Choroid plexus epithelial cell (primary cell): ENCODE results near the gene TAF1C.

Experiments used
- DNase-seq: peaks from one replicate; pipeline ENCODE4 v3.0.0-alpha.2; 2010; ENCODE audit warnings: low read depth
- H3K4me3 ChIP-seq: 2 replicates; pipeline ENCODE4 v1.5.1; 2011; ENCODE audit warnings: low read depth, mild to moderate bottlenecking, control low read depth, low read length, moderate library complexity
- TF ChIP-seq, protein P1 (sequence below): conservative IDR thresholded peaks from 2 replicates; pipeline ENCODE4 v1.5.1; 2011; ENCODE audit warnings: low read depth, mild to moderate bottlenecking, control low read depth, inconsistent platforms, low read length, moderate library complexity

TAF1C gene

DNA sequence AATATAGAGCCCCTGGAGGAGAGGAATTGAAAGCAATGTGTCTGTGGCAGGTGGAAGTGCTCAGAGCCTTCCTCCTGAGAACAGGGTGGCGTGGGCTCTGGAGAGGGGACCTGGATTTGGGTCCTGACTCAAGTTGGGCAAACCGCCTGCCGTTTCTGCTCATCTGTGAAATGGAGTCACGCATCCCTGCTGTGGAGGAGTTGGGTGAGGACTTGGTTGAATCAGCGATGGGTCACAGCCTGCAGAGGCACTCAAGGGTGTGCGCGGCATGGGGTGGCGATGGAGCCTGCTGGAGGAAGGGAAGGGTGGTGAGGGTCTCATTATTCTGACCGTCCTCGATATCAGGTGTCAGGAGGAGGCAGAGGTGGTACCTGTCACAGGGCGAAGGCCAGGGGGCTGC, 7.2 kb upstream of the TAF1C start:
- H3K4me3 ChIP-seq, result no peak overlapping the region
- TF ChIP-seq, protein P1, sequence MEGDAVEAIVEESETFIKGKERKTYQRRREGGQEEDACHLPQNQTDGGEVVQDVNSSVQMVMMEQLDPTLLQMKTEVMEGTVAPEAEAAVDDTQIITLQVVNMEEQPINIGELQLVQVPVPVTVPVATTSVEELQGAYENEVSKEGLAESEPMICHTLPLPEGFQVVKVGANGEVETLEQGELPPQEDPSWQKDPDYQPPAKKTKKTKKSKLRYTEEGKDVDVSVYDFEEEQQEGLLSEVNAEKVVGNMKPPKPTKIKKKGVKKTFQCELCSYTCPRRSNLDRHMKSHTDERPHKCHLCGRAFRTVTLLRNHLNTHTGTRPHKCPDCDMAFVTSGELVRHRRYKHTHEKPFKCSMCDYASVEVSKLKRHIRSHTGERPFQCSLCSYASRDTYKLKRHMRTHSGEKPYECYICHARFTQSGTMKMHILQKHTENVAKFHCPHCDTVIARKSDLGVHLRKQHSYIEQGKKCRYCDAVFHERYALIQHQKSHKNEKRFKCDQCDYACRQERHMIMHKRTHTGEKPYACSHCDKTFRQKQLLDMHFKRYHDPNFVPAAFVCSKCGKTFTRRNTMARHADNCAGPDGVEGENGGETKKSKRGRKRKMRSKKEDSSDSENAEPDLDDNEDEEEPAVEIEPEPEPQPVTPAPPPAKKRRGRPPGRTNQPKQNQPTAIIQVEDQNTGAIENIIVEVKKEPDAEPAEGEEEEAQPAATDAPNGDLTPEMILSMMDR, result no peak
- no peak for DNase-seq

DNA sequence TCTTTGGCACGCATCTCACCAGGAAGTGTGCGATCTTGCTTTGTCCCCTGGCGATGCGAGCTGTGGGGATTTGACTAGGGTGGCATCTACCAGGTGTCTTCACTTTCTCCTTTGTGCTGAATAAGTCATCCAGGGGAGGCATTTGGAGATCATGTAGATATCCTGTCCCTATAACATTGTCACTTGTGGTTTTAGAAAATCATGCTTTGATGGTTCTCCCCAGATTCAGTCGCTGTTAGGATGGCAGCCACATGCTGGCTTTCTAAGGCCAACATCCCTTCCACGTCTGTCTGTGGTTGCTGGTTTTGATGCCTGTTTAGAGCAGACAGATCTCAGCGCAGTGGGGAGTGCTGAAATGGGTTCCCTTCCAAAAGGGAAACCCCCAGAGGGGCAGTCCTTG, 6.6 kb upstream of the TAF1C start:
- H3K4me3 ChIP-seq, result no peak overlapping the region
- TF ChIP-seq, protein P1, result no peak
- DNase-seq, result no peak

DNA sequence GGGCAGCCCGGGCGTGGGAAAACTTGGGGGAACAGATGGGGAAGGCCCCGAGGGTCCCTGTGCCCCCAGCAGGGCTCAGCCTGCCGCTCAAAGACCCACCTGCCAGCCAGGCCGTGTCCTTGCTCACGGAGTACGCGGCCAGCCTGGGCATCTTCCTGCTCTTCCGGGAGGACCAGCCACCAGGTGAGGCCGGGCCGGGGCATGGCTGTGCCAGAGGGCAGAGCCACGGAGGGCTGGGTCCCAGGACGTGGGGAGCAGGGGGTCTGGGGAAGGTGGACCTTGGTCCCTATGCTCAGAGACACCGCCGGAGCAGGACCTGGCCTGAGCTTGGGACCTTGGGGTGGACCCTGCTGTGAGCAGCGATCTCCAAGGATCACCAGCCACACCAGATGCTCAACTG, 4.6 kb upstream of the TAF1C start:
- TF ChIP-seq, protein P1, result no peak
- DNase-seq, result no peak
- no peak overlapping the region for H3K4me3 ChIP-seq

DNA sequence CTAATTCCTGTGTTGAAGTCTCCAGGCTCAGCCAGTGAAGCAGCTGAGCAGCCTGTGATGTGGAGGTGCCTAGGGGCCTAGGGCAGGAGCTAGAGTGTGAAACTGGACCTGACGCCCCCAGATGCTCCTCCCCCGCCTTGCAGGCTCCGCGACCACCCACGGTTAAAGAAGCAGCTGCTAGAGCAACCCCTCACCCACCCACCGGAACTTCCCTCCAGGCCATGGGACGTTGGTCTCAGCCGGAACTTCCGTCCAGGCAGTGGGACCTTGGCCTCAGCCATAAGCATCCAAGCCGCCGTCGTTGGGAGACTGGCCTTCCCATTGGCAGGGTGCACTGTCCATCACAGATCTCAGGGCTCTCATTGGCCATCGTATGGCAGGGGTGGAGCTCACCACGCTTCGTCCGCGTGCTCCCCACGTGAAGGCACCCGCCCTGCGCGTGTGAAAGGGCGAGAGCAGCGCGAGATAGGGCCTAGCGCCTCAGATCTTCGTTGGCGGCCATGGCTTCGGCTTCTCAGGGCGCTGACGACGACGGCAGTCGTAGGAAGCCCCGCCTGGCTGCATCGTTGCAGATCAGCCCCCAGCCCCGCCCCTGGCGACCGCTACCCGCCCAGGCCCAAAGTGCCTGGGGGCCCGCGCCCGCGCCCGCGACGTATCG, 4.0 kb upstream of the TAF1C start, which contains the start of gene ADAD2:
TSS of gene ADAD2 (plus strand) at position 427 of the 658 bp plus-strand sequence. CDS start at position 501, 74 bp downstream.
- TF ChIP-seq, protein P1, result no peak
- H3K4me3 ChIP-seq, result no peak within 1 kb of the TSS
- no peak for DNase-seq

DNA sequence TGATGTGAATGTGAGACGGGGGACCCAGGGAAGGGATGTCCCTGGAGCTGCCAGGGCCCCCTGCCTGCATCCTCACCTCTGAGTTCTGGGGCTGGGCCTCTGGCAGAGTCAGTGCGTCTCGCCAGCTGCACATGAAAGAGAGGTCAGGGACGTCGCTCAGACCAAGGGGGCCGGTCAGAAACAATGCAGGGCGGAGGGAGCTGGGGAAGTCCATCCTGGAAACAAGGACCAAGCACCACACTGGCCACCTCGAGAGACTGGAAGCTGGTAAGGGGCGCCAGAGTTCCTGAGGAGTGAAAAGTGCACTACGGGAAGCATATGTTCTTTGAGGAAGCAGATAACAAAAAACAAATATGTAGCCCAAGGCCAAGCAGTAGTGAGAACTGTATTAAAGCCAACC, 2.1 kb downstream of the TAF1C start:
- no peak for DNase-seq
- TF ChIP-seq, protein P1, result no peak
- no peak overlapping the region for H3K4me3 ChIP-seq

DNA sequence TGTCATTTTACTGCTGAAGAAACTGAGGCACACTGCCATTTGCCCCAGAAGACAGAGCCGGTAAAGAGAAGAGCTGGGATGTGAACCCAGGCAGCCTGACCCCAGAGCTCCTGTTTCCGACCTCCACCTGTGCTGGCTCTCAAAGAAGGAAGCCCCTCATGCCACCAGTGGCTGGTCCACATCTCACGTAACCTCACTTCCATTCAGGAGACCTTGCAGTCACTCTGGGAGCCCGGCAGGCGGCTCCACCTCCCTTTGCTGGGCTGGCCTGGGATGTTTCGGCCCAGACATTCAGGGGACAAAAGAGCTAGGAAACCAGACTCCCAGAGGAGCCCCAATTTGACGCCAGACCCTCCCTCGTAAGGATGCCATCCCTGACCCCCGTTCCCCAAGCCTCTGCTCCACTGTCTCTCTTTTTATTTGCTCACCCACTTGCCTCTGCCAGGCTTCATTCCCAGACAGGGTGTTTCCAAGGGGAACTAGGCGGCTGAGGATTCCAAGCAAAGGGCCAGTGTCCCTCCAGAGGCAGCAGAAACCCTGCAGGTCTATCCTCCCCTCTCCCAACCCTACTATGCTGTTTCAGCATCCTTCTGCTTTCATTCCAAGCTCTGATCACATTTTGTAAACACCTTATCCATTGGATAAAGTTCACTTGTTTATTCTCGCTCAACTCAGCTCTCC, 2.8 kb downstream of the TAF1C start:
- TF ChIP-seq, protein P1, result peak; percentile 50
- no peak overlapping the region for H3K4me3 ChIP-seq
- DNase-seq, result no peak

DNA sequence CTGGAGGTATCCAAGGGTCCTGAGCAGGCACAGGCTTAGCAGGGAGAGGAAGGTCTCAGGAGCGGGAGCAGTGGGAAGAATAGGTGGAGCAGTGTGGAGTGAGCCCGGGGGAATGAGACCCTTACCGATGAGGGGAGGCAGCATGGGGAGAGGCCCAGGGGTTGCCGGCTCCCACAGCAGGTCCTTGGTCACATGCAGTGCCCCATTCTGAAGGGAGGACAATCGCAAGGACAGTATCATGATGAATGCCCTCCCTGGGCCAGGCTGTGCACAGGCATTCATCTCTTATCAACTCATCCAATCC, 3.3 kb downstream of the TAF1C start:
- TF ChIP-seq, protein P1, result no peak
- DNase-seq, result no peak
- no peak overlapping the region for H3K4me3 ChIP-seq
